HG02678 (cell line): ENCODE measurements around the gene NF2.

Experiments used
- ATAC-seq: cut with Tn5 transposase; IDR thresholded peaks from one replicate; pipeline ENCODE4 v1.9.1; 2021; ENCODE audit warnings: mild to moderate bottlenecking, moderate library complexity; ENCODE audit not compliant: unreplicated experiment

Gene NF2

DNA sequence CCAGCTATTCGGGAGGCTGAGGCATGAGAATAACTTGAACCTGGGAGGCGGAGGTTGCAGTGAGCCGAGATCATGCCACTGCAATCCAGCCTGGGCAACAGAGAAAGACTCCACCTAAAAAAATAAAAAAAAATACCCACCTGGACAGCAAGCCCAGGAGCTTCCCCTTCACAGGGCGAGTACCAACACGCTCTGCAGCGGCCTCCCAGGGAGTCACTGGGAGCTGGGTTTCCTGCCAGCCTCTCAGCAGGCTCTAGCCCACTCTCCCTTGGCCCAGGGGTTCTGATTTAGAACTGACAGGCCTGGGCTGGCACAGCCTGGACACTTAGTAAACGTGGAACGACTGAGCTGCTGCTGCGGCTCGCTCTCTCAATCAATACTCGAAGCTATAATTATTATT is 114.4 kb downstream of the NF2 start:
- ATAC-seq = no peak

DNA sequence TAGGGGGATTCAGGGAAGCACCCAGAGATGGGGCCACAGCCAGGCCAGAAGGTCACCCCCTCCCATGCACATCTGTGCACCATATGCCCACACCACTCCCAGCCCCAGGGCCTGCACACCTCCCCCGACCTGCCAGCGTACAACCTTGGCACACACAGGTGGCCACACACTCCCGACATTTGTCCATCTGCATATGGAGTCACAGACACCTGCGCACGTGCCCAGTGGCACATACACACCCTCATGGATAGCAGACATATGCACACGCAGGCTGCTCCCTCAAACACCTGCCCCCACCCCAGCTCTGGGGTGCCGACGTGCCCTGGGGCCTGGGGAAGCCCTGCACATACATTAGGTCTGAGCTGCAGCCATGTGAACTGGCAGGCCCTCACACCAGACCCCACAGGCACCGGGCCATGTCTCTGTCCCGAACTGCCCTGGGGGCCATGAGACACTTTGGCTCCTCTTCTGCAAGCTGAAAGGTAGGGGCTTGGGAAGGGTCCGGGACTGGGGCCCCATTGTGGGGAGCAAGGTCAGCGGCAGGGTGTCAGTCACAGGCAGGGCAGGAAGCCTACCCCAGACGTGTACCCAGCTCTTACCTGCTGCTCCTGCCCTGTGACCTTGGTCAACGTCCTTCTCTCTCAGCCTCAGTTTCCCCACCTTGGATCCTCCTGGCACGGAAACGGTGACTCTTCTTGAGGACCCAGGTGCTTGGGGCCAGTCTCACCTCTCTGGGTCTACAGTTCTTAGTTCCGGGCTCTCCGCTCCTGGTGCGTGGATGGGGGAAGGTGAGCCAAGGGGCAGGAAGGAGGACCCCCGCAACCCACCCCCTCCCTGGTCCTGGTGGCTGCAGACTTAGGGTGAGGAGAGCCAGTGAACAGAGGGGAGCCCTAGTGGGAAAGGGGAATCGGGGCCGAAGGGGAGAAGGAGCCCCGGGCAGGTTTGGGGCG is 115.8 kb downstream of the NF2 start:
- no peak for ATAC-seq

DNA sequence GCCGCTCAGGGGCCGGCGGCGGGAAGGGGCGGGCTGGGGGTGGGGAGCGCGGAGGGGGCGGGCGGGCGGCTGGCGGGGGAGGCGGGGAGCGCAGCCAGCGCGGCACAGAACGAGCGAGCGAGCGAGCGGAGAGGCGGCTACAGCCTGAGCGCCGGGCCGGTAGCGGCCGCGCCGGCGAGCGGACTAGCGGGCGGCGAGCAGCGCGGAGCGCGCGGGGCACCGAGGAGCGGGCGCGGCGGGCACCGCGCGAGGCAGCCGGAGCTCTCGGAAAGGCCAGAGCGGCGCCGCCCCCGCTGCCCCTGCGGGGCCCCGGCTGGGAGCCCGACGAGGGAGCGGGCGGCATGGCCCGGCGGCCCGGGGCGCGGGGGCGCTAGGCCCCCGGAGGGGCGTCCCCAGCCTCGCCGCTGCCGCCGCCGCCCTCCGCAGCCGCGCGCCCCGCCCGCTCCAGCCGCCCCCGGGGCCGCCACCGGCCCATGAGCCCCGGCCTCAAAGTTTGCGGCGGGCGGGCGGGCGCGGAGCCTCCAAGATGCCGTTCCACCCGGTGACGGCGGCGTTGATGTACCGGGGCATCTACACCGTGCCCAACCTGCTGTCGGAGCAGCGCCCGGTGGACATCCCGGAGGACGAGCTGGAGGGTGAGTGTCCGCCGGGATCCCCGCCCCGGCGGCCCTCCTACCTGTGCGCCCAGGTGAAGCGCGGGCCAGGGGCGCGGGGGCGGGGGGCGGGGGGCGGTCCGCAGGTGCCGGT is 116.6 kb downstream of the NF2 start, which contains the start of gene CABP7:
Gene CABP7 (plus strand): TSS at position 105 of the 747 bp plus-strand sequence. CDS start 422 bp downstream, at position 527.
- ATAC-seq = no peak

DNA sequence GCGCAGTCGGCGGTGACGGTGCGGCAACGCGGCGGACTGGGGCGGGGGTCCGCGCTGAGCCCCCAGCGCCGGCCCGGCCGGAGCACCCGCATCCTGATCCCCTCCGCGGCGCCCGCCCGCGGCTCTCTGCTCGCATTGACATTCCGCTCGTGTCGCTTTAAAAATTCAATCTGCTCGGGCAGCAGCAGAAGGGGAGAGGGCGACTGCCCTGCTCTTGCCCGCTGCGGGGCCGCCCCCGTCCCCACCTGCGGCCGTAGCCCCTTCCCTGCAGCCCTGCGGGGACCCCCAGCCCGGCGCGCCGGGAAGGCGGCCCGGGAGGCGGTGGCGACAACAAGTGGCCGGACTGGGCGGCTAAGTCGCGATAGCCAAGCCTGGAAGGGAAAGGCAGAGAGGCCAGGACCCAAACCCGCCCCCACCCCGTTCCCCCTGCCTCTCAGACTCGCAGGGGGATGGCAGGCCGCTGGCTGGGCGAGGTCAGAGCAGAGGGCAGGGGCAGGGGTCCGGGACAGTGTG is 117.4 kb downstream of the NF2 start:
- ATAC-seq = no peak

DNA sequence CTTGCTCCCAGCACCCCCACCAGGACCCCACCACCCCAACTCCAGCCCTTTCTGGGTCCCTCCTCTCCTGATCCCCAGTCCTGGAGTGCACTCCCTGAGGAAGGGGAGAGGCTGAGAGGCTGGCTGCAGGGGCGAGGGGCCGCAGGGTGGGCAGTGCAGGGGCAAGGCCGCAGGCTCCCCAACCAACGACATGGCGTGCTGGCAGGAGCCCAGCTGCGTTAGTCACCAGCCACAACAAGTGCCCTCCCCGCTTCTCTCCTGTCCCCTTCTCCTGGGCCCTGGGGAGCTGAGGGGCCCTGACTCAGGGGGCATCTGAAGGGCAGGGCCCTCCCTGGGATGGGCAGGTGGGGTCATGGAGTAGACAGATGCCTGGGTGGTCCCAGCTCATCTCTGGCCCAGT is 118.7 kb downstream of the NF2 start:
- ATAC-seq = no peak

DNA sequence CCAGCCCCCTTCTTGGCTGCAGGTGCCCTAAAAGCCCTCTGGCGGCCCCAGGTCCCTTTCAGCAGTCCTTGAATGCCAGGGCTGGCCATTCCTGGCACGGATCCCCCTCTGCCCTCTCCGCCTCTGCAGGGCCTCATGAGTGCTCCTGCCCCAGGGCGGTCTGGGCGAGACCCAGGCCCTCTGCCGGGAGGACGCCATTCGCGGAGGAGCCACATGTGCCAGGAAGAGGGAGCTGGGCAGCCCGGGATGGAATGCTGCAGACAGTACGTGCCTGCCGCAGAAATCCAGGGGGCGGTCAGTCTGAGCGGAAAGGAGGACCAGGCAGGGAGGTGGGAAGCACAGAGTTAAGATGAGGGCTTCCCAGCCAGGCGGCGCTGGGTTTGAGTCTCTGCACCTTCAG is 119.2 kb downstream of the NF2 start:
- ATAC-seq = no peak

DNA sequence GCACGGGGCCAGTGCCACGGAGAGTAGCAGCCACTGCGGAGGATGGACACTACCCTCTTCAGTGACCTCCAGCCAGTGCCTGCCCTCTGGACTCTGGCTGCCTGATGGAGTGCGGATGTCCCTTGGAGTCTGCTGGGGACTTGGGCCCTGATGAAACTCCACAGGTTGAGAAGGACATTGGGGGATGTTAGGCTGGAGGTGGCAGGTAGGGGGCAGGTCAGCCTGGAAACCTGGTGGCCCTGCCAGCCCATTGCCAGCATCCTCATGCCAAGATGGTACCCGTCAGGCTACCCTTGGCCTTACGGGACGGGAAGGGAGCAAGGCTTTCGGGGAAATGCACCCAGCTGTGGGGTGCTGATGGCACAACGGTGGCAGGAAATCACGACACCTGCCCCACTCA is 120.3 kb downstream of the NF2 start:
- no peak for ATAC-seq

DNA sequence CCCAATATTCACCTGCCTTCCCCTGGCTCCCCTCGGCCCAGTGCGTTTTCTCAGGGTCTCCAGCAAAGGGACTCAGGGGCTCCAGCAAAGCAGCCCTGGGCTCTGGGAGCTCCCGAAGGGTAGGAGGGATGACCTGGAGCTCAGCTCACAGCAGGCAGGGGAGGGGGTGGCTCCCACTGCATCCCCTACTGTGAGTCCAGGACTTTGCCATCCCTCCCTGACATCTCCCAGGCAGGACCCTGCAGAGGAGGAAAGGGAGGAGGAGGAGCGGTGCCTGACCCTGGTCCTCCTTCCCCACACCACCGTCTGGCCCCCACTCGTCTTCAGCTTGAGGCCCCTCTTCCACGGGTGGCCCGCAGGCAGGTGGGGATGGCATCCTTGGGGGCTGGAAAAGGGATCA is 121.4 kb downstream of the NF2 start:
- no peak for ATAC-seq

DNA sequence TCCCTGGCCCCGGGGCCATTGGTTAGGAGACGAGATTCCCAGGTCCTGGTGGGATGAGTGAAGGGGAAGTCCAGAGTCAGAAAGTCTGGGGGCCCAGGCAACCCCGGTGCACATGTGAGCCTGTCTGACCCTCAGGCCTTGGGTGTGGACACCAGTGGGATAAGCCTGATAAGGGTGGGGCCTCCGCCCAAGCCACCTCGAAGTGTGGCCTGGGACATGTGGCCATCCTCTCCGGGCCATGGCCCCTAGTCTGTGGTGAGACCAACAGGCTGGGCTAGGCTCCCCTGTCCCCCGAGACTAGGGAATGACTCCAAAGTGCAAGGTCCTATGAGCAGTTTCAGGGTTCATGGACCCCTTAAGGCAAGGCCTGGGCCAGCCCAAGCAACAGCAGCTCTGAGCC is 122.7 kb downstream of the NF2 start:
- ATAC-seq = no peak

DNA sequence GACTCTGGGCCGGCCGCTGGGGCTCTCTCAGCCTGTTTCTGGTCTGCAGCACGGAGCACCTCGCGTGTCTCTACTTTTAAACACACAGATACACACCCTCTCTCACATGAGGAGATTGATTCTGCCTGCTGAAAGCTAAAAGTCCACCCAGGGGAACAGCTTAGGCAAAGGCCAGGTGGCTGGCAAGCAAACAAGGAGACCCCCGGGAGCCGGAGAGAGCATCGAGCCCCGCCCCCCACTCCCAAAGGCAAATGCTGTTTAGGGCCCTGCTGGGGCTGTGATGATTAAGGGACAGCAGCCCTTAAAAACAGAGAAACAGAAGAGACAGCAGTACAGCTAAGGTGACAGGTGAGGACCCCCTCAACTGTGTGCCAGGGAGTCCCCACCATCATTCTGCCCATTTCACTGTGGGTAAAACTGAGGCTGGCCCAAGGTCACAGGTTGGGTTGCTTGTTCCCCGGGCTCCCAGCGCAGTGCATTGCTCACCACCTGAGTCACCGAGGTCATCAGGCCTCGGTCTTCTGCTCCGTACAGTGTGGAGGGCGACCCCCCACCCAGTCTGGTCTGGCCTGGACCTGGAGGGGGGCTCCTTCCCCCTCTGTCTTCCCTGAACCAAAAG is 123.2 kb downstream of the NF2 start:
- ATAC-seq = no peak

DNA sequence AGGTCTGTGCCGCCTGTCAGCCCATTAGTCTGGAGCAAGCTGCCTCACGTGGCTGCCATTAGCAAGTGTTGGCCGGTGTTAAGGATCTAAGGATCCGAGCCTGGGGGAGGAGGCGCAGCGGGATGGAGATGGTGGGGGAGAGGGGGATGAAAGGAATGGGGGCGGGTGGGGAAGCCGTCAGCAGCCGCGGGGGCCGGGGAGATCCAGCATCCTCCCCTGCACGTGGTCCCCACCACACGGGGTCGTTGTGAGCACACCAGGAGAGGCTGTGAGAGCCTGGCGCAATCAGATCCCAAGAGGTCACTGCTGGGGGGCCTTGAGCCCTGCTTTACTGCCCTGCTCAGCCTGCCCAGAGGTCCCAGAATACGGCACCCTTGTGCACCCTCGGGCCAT is 123.7 kb downstream of the NF2 start:
- no peak for ATAC-seq

DNA sequence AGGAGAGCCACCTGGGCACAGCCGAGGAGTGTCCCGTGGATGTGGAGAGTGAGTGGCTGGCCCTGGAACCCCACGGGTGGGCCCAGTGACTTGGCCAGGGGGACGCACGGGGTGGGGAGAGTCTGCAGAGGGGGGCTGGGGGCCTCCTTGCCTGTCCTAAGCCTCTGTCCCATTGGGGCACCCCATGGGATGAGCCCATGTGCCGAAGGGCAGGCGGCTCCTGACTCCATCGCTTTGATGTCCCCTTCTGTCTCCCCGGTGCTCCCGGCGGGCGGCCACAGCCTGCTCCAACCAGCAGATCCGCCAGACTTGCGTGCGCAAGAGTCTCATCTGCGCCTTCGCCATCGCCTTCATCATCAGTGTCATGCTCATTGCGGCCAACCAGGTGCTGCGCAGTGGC is 125.7 kb downstream of the NF2 start:
- ATAC-seq = no peak

DNA sequence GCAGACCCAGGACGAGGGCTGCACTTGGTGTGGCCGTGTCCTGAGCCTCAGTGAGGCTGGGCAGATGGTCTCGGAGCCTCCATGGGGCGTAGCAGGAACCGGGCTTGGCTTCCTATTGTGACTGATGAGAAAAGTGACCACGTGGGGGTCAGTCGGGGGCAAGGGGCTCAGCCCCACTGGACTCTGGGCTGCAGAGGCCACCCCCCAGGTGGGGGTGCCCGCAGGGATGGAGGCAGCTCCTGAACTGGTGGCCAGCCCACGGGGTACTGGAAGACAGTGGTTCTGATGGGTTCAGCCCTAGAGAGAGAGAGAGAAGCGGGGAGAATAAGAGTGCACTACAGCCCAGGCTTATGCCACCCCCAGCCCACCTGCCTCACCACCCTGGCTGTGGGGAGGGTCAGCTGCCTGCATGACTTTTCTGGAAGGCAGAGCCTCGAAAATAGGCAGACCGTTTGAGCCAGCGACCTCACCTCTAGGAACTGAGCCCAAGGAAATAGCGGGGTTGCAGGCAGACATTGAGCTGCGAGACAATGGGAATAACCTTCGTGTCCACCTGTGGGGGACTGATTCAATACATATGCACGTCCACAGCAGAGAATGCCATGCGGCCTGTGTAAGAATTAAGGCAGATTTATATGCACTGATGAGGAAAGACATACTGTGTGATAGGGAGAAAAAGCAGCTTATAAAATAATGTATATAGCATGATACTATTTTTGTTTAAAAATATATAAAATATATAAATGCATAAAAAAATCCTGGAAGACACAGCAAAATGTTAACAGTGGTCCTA is 127.8 kb downstream of the NF2 start:
- no peak for ATAC-seq

DNA sequence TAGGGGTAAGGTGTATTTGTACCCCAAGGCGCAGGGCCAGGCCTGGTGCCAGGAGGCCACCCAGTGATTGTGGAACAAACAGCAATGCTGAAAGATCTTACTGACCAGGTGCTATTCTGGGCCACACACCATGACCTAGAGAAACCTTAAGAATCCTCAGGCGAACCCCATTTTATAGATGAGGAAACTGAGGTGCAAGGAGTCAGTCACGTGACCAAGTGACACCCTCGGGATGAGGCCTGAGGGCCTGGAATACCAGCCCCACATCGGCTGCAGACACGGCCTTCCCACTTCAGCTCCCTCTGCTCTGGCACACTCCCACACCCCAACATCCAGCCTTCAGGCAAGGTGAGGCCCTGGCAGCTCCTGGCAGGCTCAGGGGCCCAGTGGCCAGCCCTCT is 129.4 kb downstream of the NF2 start:
- ATAC-seq = no peak

DNA sequence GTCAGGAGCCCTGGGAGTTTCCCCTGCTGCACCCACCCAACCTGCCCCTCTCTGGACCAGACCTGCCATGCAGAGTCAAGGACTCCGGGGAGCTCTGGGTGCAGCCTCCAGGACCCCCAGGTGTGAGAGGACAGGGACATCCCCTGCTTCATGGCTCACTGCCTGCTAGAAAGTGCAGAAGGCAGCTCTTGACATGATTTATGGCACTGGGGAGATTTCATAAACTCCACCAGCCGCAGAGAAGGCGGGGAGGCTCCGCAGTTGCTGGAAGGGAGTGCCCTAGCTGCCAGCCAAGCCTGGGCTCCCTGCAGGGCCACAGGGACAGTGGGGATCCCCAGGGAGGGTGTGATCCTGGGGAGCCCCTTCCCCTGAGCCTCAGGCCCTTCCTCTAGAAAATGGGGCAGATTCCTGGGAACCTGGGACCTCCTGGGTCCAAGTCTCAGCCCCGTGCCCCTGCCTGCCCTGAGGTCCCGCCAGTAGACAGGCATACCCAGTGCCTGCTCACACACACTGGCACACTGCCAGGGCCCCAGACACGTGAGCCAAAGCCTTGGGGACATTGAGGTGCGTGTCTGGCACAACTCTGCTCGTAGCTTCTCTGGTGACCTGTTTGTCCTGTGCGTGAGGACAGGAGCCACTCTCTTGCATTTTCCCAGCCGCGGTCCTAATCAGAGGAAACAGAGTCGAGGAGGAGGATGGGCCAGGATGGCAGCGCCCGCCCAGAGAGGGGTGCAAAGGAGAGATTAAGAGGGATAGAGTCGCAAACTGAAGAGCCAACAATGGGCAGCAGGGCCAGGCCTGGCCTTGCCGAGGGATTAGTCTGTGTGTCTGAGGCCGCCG is 130.1 kb downstream of the NF2 start:
- ATAC-seq = no peak

DNA sequence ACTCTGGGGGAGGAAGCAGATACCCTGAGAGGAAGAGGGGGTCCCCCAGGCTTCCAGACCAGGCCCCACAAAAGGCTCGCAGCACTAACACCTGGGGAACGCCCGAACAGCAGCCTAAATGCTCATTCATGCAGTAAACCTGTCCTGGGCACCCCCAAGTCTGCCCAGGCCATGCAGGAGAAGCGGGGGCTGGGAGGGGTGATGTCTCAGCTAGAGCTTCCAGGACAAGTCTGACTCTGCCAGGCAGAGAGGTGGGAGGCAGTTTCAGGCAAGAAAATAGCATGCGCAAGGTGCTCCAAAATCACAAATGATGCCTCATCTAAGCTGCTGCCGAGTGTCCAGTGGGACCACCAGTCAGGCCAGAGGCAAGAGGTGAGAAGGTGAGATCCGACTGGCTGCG is 131.0 kb downstream of the NF2 start:
- no peak for ATAC-seq

DNA sequence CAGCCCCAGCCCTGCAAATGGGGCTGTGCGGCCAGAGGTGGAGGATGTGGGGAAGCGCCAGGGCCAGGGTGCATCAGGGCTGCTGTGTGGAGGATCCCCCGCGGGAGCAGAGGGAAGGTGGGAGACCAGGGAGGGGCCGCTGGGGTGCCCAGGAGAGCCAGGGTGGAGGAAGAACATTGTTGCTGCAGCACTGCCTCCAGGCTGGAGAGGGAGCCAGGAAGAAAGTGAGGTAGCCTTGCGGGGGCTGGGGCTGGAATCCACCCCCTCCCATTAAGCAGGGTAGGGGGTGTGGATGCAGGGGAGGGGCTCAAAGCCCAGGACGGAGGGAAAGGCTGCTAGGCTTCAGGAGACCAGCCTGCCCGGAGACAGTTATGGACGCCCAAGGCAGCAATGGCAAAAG is 131.4 kb downstream of the NF2 start:
- no peak for ATAC-seq

DNA sequence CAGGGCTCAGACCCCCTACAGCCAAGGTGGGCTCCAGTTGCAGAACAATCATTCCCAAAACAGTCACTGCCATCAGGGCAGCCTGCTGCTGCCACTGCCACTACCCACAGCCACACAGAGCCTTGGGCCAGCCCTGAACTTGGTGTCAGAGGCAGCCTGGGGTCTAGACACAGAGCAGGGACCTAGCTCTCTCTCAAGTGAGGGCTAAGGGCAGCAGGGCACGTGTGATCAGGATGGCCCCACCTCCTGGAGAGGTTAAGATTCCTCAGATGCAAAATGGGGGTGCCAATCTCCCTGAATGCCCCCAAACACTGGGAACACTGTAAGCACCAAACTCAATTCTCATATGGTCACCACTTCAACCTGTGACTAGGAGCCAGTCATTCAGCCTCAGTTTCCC is 132.0 kb downstream of the NF2 start:
- no peak for ATAC-seq

DNA sequence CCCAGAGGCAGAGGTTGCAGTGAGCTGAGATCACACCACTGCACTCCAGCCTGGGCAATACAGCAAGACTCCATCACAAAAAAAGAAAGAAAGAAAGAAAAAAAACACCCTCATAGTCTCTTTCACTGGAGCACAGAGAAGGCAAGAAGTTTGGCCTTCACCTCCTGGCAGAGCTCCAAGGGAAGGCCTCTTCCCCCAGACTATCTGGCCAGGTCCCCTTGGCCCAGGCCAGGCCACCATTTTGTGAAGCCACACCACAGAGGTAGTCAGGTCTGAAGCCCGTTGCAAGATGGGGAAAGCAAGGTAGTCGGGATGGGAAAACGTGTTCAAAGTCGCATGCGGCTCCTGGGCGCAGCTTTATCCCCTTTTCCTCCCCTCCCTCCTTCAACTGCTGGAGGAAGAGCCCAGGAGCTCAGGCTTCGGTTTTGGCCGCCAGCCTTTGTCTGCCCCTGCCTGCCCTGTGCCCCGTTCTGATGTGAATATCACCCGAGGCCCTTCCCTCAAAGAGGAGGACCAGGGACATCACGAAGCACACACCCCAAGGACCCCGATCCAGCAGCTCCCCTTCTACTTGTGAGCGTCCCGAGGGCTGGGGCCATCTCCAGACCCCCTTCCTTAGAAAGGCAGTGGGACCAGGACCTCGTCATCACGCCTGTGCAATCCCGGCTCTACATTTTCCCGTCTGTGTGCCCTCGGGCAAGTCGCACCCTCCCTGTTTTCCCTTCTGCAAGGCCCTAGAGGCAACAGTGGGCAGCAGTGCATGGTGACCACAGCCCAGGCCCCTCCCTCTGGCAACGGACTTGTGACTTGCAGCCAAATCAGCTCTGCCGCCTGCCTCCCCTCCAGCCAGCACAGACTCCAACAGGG is 134.1 kb downstream of the NF2 start:
- ATAC-seq = no peak
